ENCODE results near the gene C1orf105.

C1orf105 gene

DNA sequence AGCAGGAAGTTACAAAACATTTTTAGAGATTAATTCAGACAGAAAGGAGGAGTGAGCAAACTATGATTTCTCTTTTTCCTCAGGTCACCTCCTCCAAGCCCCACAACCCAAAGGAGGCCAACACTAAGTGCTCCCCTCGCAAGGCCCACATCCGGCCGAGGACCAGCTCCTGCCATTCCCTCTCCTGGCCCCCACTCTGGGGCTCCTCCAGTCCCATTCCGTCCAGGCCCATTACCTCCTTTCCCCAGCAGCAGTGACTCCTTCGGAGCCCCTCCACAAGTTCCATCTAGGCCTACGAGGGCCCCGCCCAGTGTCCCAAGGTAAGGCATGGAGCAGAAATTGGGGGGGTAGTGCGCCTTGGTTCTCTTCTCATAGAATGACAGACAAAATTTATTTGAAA is 32.0 kb upstream of the C1orf105 start:
- TF ChIP-seq, protein P1, sequence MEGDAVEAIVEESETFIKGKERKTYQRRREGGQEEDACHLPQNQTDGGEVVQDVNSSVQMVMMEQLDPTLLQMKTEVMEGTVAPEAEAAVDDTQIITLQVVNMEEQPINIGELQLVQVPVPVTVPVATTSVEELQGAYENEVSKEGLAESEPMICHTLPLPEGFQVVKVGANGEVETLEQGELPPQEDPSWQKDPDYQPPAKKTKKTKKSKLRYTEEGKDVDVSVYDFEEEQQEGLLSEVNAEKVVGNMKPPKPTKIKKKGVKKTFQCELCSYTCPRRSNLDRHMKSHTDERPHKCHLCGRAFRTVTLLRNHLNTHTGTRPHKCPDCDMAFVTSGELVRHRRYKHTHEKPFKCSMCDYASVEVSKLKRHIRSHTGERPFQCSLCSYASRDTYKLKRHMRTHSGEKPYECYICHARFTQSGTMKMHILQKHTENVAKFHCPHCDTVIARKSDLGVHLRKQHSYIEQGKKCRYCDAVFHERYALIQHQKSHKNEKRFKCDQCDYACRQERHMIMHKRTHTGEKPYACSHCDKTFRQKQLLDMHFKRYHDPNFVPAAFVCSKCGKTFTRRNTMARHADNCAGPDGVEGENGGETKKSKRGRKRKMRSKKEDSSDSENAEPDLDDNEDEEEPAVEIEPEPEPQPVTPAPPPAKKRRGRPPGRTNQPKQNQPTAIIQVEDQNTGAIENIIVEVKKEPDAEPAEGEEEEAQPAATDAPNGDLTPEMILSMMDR (IDR thresholded peaks at IDR 0.05; ENCODE audit: low read depth, low read length, missing control alignments), result no peak
- no peak for DNase-seq (ENCODE audit: extremely low read depth, low read depth)
- no peak overlapping the region for H3K4me3 ChIP-seq (replicated peaks; ENCODE audit: low read depth, low read length)

DNA sequence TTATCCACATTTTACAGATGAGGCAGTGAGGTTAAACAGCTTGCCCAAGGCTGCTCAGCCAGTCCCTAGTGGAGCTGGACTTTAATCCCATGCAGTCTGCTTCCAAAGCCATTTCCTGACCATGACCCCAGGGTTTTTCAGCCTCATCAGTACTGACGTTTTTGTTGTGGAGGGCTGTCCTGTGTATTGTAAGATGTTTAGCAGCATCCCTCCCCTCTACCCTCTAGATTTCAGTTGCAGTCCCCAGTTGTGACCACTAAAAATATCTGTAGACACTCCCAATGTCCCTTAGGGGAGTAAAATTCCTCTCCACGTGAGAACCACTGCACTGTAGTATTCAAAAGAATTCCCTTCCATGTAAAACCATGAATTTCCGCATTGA is 30.2 kb upstream of the C1orf105 start:
- TF ChIP-seq, protein P1 (IDR thresholded peaks at IDR 0.05; ENCODE audit: low read depth, low read length, missing control alignments), result no peak

DNA sequence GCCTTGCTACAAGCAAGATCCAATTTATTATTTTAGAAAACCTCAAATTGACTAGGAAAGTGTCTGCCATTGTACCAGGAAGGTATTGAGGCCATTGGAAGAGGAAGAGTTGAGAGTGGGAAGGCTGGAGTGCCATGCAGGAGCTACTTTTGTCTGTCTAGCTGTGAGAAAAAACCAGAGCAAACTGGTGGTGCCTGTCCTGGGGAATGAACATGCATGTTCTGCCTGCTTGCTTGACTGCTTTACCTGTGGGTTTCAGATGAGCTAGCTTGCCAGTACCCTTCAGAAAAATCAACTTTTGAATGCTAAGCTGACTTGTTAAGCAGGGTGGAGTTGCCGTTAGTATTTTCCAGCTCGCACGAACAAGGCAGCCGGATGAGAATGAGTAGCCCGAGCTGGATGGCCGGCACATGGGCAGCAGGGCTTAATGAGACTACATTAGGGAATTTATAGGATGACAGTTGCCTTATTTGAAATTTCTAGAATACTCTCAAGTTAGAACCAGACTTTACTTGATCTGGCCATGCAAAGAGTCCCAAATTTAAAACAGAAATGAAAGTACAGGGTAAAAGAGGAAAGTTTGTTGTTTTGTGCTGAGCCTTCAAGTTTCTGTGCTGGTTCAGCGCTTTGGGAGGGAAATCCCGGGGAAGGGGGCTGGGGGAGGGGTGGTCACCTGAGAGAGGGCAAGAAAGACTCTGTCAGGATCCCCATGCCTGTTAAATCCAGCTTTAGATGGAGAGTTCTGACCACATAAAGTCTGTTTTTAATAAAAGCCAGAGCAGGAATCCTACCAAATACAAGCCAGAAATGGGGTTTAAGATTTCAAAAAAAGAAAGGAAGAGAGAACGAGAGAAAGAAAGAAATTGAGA is 29.6 kb upstream of the C1orf105 start:
- H3K4me3 ChIP-seq (replicated peaks; ENCODE audit: low read depth, low read length), result no peak overlapping the region
- DNase-seq (ENCODE audit: extremely low read depth, low read depth), result no peak

More for the DNA sequence above, 30.2 kb upstream of the C1orf105 start:
- H3K4me3 ChIP-seq (replicated peaks; ENCODE audit: low read depth, low read length), result no peak overlapping the region
- no peak for DNase-seq (ENCODE audit: extremely low read depth, low read depth)

DNA sequence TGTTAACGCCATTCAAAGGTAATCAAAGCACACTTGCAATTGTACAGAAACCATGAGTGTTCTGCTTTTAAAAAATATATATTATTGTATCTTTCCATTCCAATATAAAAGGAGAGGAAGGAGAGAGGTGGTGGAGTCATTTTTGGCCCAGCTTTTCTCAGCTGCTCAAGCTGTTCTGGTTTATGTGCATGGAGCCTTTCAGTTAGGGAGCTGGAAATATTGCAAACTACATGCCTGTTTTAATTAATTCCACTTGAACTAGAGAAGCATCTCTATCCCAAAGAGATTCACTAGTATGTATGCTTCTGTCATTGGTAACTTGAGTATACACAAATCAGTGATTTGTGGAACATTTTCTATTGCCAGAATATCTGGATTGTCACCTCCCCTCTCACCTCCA is 28.5 kb upstream of the C1orf105 start:
- no peak overlapping the region for H3K4me3 ChIP-seq (replicated peaks; ENCODE audit: low read depth, low read length)
- no peak for DNase-seq (ENCODE audit: extremely low read depth, low read depth)
- TF ChIP-seq, protein P1 (IDR thresholded peaks at IDR 0.05; ENCODE audit: low read depth, low read length, missing control alignments), result no peak

More for the DNA sequence above, 29.6 kb upstream of the C1orf105 start:
- TF ChIP-seq, protein P1 (IDR thresholded peaks at IDR 0.05; ENCODE audit: low read depth, low read length, missing control alignments), result no peak

DNA sequence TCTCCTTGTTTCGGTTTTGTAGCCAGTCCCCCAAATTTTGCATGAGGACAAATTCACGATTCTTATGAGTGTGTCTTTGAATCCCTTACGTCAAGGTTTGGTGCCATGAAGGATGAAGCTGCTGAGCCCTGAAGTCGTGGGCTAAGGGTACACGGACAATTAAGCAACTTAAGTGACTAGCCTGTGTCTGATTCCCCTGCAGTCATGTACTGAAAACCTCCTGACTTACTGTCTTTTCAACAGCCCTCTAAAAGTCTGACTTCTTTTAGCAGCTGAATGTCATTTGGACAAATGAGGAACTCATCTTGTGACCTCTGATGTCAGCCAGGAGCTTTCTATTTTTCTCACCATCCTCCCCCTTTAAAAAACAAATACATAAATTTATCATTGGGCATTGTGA is 27.1 kb upstream of the C1orf105 start:
- DNase-seq (ENCODE audit: extremely low read depth, low read depth), result no peak
- TF ChIP-seq, protein P1 (IDR thresholded peaks at IDR 0.05; ENCODE audit: low read depth, low read length, missing control alignments), result no peak
- H3K4me3 ChIP-seq (replicated peaks; ENCODE audit: low read depth, low read length), result no peak overlapping the region

DNA sequence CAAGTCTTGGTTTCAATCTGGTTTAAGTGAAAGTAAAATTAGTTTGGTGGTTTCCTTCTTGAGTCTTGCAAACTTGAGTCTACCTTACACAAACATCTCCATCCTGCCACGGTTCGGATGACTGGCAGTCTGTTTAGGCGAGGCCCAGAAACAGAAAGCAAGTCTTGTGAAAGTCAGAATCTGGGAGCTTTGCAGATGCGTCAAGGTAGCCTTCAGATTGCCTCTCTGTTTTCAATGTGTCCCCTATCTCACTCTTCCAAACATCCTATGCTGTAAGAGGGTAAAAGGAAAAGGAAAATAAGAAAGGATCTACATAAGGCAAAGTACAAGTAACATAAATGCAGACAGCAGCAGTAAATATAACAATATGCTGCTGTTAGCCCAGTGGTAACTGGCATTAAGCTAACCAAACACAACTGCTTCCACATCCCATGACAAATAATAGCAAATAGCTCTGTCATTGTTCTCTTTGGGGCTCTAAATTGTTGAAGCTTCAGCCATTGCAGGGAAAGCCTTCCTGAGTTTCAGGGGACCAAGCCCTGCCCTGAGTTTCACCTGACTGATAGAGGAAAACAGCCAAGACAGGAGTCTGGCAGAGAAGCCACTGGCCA is 26.2 kb upstream of the C1orf105 start:
- no peak overlapping the region for H3K4me3 ChIP-seq (replicated peaks; ENCODE audit: low read depth, low read length)
- TF ChIP-seq, protein P1 (IDR thresholded peaks at IDR 0.05; ENCODE audit: low read depth, low read length, missing control alignments), result no peak
- no peak for DNase-seq (ENCODE audit: extremely low read depth, low read depth)

Measured in HFF-Myc (cell line).